GM20000 (cell line): ENCODE data around the gene HYLS1.
"Not testable (repeated sequence)": the region's sequence is repeated elsewhere in the genome, so short reads cannot be mapped to it uniquely, and the experiment has no call there.

Experiments
- DNase-seq: peaks from one replicate; pipeline ENCODE4 v3.0.0; 2012; ENCODE audit warnings: low spot score
- TF ChIP-seq, protein P1 (sequence below): IDR thresholded peaks from 2 replicates; pipeline ENCODE4 v1.5.1; 2012; ENCODE audit warnings: mild to moderate bottlenecking, control low read depth; ENCODE audit errors: extremely low read depth, missing control alignments

Gene HYLS1

DNA sequence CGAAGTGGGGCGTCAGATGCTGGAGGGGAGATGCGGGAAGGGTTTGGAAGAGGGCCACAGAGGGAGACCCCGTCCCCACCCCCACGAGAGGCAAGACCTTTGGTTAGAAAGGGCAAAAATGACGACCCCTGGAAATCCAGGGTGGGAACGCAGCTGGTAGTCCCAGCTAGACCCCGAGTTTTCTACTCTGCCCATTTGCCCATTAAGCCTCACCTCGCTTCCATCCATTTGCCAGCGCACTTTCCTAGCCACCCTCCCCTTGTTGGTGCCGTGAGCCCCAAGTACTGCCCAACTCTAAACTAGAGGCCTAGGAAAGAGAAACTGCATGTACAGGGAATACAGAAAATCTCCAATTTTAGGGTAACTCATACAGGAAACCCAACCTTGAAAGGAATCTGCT lies 17.2 kb downstream of the HYLS1 start:
- TF ChIP-seq, protein P1, sequence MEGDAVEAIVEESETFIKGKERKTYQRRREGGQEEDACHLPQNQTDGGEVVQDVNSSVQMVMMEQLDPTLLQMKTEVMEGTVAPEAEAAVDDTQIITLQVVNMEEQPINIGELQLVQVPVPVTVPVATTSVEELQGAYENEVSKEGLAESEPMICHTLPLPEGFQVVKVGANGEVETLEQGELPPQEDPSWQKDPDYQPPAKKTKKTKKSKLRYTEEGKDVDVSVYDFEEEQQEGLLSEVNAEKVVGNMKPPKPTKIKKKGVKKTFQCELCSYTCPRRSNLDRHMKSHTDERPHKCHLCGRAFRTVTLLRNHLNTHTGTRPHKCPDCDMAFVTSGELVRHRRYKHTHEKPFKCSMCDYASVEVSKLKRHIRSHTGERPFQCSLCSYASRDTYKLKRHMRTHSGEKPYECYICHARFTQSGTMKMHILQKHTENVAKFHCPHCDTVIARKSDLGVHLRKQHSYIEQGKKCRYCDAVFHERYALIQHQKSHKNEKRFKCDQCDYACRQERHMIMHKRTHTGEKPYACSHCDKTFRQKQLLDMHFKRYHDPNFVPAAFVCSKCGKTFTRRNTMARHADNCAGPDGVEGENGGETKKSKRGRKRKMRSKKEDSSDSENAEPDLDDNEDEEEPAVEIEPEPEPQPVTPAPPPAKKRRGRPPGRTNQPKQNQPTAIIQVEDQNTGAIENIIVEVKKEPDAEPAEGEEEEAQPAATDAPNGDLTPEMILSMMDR = no peak
- no peak for DNase-seq

DNA sequence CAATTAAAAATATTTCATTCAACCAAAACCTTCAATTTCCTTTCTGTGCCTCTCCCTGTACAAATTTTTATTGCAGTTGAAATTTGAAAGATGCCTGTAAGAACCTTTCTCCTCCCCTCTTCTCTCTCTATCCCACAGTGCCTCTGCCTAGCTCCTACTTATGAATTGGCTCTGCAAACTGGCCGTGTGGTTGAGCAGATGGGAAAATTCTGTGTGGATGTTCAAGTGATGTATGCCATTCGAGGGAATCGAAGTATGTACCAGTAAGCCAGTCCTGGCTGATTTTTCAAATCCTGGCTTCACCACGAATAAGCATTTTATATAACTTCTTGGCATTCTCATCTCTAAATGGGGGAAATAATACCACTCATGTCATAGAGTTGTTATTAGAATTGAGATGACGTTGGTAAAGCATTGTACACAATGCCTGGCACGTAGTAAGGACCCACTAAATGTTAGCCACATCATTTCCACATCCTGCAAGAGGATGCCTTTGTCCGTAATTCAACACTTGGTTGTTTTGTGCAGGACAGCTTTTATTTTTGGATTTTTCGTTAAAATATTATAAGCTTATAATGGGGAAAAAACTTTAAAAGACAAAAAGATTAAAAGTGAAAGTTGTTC lies 22.9 kb downstream of the HYLS1 start:
- TF ChIP-seq, protein P1 = no peak
- DNase-seq = no peak

DNA sequence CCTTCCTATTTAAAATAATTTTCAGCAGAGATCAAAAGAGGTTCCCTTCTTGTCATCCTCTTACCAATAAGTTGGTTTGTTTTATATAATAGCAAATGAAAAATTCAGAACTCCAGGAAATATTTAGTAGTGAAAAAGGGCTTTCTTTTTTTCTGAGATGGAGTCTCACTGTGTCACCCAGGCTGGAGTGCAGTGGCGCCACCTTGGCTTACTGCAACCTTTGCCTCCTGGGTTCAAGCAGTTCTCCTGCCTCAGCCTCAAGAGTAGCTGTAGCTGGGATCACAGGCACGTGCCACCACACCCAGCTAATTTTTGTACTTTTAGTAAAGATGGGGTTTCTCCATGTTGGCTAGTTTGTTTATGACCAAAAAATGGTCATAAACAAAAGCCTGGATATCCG lies 27.1 kb downstream of the HYLS1 start:
- not testable (repeated sequence) for DNase-seq

DNA sequence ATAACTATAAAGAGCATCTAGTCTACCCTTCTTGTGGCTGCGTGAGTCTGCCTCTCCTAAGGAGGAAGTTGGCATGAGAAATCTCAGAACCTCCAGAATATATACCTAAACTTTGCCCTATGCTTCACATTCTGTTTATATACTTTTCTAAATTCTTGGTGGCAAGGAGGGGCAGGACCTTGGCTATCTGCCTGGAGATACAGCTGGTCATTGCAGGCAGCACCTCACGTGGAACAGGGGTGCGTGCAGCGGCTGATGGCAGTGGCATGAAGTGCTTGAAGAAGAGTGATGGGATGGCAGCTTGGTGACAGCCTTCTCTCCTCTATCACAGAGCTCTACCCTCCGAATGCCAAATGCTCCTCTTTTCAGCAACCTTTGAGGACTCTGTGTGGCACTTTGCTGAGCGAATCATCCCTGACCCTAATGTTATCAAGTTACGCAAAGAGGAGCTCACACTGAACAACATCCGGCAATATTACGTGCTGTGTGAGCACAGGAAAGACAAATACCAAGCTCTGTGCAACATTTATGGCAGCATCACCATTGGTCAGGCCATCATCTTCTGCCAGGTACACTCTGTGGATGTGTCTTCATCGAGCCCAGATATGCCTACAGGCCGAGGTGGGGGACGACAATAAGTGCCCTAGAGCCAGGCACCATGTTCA lies 29.3 kb downstream of the HYLS1 start:
- no peak for DNase-seq
- TF ChIP-seq, protein P1 = no peak

DNA sequence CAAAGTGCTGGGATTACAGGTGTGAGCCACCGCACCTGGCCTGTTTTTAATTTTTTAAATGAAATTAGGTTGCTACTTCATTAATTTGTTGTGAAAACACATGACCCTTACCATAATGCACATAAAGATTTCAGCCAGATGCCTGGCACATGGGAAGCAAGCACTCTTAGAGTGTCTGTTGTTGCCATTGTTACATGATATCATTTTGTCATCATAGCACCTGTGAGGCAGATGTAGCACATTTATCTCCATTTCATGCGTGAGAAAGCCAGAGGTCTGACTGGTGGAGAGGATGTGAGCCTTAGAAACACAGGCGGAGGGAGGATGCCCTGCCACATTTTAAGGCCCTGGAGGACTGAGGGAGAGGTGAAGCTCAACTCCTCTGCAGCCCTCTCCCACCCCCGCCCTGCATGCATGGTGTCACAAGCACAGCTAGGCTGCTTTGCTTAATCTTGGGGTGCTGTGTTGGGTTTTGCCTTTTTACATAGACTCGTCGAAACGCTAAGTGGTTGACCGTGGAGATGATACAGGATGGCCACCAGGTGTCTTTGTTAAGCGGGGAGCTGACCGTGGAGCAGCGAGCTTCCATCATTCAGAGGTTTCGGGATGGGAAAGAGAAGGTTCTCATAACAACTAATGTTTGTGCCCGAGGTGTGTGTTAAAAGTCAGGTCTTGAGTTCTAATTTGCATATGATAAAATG lies 30.8 kb downstream of the HYLS1 start:
- TF ChIP-seq, protein P1 = no peak
- no peak for DNase-seq

DNA sequence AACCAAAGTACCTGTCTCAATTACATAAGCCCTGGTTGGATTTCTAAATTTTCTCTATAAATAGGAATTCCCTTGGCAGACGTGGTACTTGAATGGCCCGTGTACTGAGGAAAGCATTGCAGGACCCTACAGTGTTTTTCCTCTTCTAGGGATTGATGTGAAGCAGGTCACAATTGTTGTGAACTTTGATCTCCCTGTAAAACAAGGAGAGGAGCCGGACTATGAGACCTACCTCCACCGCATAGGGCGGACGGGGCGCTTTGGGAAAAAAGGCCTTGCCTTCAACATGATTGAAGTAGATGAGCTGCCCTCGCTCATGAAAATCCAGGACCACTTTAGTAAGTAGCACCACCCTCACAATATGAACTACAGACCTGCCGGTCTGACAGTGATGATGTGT lies 33.6 kb downstream of the HYLS1 start:
- TF ChIP-seq, protein P1 = no peak
- no peak for DNase-seq

DNA sequence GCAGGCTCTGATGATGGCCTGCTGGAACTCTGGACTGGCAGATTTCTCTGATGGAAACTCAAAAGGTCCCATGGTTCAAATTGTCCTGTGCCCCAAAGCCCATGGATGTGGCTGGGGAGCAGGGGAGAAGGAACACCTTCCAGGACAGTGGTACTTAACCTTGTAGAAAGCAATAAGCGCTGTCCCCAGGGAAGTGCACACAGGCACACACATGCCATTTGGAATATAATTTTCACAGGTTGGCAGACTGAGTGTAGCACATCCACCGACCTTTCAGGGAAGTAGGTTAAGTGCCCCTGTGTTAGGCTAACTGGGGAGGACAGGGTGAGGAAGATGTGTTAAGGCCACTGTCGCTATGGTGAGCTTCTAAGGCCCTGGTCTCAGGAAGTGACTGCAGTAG lies 34.7 kb downstream of the HYLS1 start:
- no peak for DNase-seq
- TF ChIP-seq, protein P1 = no peak
